D721Med (cell line): ENCODE data around the gene KCTD13.

Experiments used
- DNase-seq: peaks from one replicate; pipeline ENCODE4 v3.0.0; 2011; ENCODE audit warnings: low spot score; ENCODE audit not compliant: insufficient read length
- FAIRE-seq: peaks from 2 replicates; lab custom pipeline; 2011; peaks lifted over from hg19 to GRCh38; lab: Jason Lieb, UNC
- CTCF ChIP-seq: IDR thresholded peaks from 2 replicates; pipeline ENCODE4 v1.5.1; 2012; ENCODE audit warnings: mild to moderate bottlenecking, control low read depth; ENCODE audit not compliant: insufficient read depth; ENCODE audit errors: missing control alignments

The KCTD13 gene

GRCh38 chr16:29863669-29863984 lies 62.4 kb downstream of the KCTD13 start:
- DNase-seq (no peak), FAIRE-seq (no peak)
- TF ChIP-seq CTCF: no peak

GRCh38 chr16:29862884-29863668 lies 63.0 kb downstream of the KCTD13 start, which contains the start of gene CDIPT:
Gene CDIPT, minus strand, starts transcription at chr16:29863226. Its CDS starts 369 bp downstream, at chr16:29862857.
- no peak for FAIRE-seq
- peak; percentile 87 for TF ChIP-seq CTCF
- DNase-seq: peak; percentile 51

GRCh38 chr16:29862383-29862883 lies 63.6 kb downstream of the KCTD13 start:
- DNase-seq (no peak), FAIRE-seq (no peak)
- no peak for TF ChIP-seq CTCF

- FAIRE-seq: no peak
- no peak for TF ChIP-seq CTCF
- no peak for DNase-seq
Observed at GRCh38 chr16:29860218-29860617, 65.8 kb downstream of the KCTD13 start.

GRCh38 chr16:29858974-29859373 lies 67.1 kb downstream of the KCTD13 start:
- DNase-seq: no peak
- FAIRE-seq: no peak
- TF ChIP-seq CTCF: no peak

GRCh38 chr16:29858149-29858849 lies 67.7 kb downstream of the KCTD13 start:
- no peak for DNase-seq
- TF ChIP-seq CTCF: no peak
- FAIRE-seq: no peak
